HCT116 (cell line): ENCODE data around the gene IRX2. TPM values are rescaled to one million over a fixed set of nuclear protein-coding genes. Genes with fewer than 3 reads are reported as not detected.

Experiments used
- ATAC-seq: fragments of 200-7000 bp; cut with Tn5 transposase; 2 replicates; pipeline ENCODE4 v1.9.1; 2020; ENCODE audit warnings: mild to moderate bottlenecking, moderate library complexity
- BruUV-seq: library from RNA; stranded (reverse); fragments of 400-500 nt; replicated peaks from 2 replicates; lab custom pipeline; 2021; lab: Mats Ljungman, UMichigan
- CTCF ChIA-PET: fragments of 300-600 bp; sonication (Branson Sonifier 250); formaldehyde crosslinking; loops from one replicate; lab custom pipeline; 2021; ENCODE audit warnings: antibody characterized with exemption; lab: Charles Lee
- POLR2A ChIA-PET: fragments of 300-600, 350-600 bp; sonication (Branson Sonifier 250); formaldehyde crosslinking; loops from one replicate; lab custom pipeline; 2021; ENCODE audit warnings: antibody characterized with exemption; lab: Charles Lee
- RAD21 ChIA-PET, 2 experiments: fragments of 300-600 bp; sonication (Branson Sonifier 250); formaldehyde crosslinking; loops; one replicate each; lab custom pipeline; 2023; ENCODE audit warnings: low total read pairs in 2 of 2; ENCODE audit not compliant: uncharacterized antibody in 2 of 2, unreplicated experiment in 2 of 2, low non-redundant PET in 1 of 2; lab: Charles Lee
- DNase-seq: peaks from one replicate; pipeline ENCODE4 v3.0.0-alpha.2; 2010; ENCODE audit warnings: low read depth, low spot score
- H2AFZ ChIP-seq: fragments of 200-600 bp; shearing (Covaris generic), sonication (generic); 2 replicates; pipeline ENCODE4 v1.6.1; 2017; ENCODE audit warnings: low read depth, mixed run types, mixed read lengths, antibody characterized with exemption, low read length; ENCODE audit not compliant: poor library complexity, severe bottlenecking
- H3K27ac ChIP-seq: 2 replicates; pipeline ENCODE4 v1.5.1; 2012; ENCODE audit warnings: low read depth, low read length
- H3K27me3 ChIP-seq: fragments of 200-600 bp; sonication (generic); 2 replicates; pipeline ENCODE4 v1.6.1; 2016; ENCODE audit warnings: mixed run types, low read length, mixed read lengths; ENCODE audit not compliant: insufficient read depth
- H3K36me3 ChIP-seq, 2 experiments: fragments of 200-500 bp in 1 of 2; fragments of 200-600 bp in 1 of 2; sonication (Bioruptor generic) in 1 of 2; sonication (generic) in 1 of 2; 2 replicates each; pipeline versions ENCODE4 v1.5.1 to v1.6.1; 2014 to 2016; ENCODE audit warnings: low read length in 2 of 2, inconsistent platforms in 1 of 2, mixed read lengths in 1 of 2, mixed run types in 1 of 2; ENCODE audit not compliant: insufficient read depth in 2 of 2, control insufficient read depth in 1 of 2
- H3K4me1 ChIP-seq, 2 experiments: fragments of 200-600 bp in 1 of 2; sonication (generic) in 1 of 2; 2 replicates each; pipeline versions ENCODE4 v1.5.1 to v1.6.1; 2012 to 2017; ENCODE audit warnings: low read length in 2 of 2, inconsistent platforms in 1 of 2, mild to moderate bottlenecking in 1 of 2, mixed read lengths in 1 of 2, mixed run types in 1 of 2, moderate library complexity in 1 of 2; ENCODE audit not compliant: insufficient read depth in 2 of 2, control insufficient read depth in 1 of 2
- H3K4me2 ChIP-seq: fragments of 200-600 bp; sonication (generic); 2 replicates; pipeline ENCODE4 v1.6.1; 2017; ENCODE audit warnings: mixed run types, low read length, mixed read lengths
- H3K4me3 ChIP-seq, 2 experiments: fragments of 200-600 bp in 1 of 2; sonication (generic) in 1 of 2; replicated peaks in 1 of 2; 2 replicates each; pipeline ENCODE4 v1.5.1; 2011 to 2016; ENCODE audit warnings: low read length in 2 of 2, control low read depth in 1 of 2, low read depth in 1 of 2, mild to moderate bottlenecking in 1 of 2, mixed read lengths in 1 of 2, mixed run types in 1 of 2
- H3K79me2 ChIP-seq: fragments of 200-600 bp; sonication (generic); 2 replicates; pipeline ENCODE4 v1.6.1; 2017; ENCODE audit warnings: mild to moderate bottlenecking, mixed run types, low read length, moderate library complexity, mixed read lengths; ENCODE audit not compliant: insufficient read depth
- H3K9ac ChIP-seq: fragments of 200-600 bp; sonication (generic); 2 replicates; pipeline ENCODE4 v1.6.1; 2016; ENCODE audit warnings: low read length, mixed read lengths
- H3K9me2 ChIP-seq: fragments of 200-600 bp; sonication (generic), shearing (Covaris generic); 2 replicates; pipeline ENCODE4 v1.6.1; 2017; ENCODE audit warnings: mixed run types, mild to moderate bottlenecking, moderate library complexity; ENCODE audit not compliant: insufficient read depth
- H3K9me3 ChIP-seq, 2 experiments: fragments of 200-500 bp in 1 of 2; fragments of 200-600 bp in 1 of 2; sonication (Bioruptor generic) in 1 of 2; sonication (generic) in 1 of 2; 2 replicates each; pipeline ENCODE4 v1.6.1; 2014 to 2017; ENCODE audit warnings: low read length in 2 of 2, mixed read lengths in 2 of 2, inconsistent platforms in 1 of 2, low read depth in 1 of 2, mild to moderate bottlenecking in 1 of 2, mixed run types in 1 of 2, moderate library complexity in 1 of 2; ENCODE audit not compliant: control insufficient read depth in 1 of 2, insufficient read depth in 1 of 2
- H4K20me1 ChIP-seq: fragments of 200-600 bp; sonication (generic), shearing (Covaris generic); 2 replicates; pipeline ENCODE4 v1.6.1; 2017; ENCODE audit warnings: mixed run types, mild to moderate bottlenecking, moderate library complexity; ENCODE audit not compliant: insufficient read depth
- CBX3 ChIP-seq: IDR thresholded peaks from 2 replicates; pipeline ENCODE4 v1.6.1; 2012; ENCODE audit warnings: low read depth
- EGR1 ChIP-seq: IDR thresholded peaks from 2 replicates; pipeline ENCODE4 v1.6.1; 2012; ENCODE audit warnings: low read depth
- ELF1 ChIP-seq: IDR thresholded peaks from 2 replicates; pipeline ENCODE4 v1.6.1; 2012; ENCODE audit warnings: low read depth, borderline replicate concordance
- EZH2 ChIP-seq: fragments of 200-600 bp; sonication (generic); IDR thresholded peaks from 2 replicates; pipeline ENCODE4 v1.6.1; 2017; ENCODE audit warnings: antibody characterized with exemption, mixed run types
- FOSL1 ChIP-seq: IDR thresholded peaks from 2 replicates; pipeline ENCODE4 v1.6.1; 2012; ENCODE audit warnings: low read depth
- JUND ChIP-seq: IDR thresholded peaks from 2 replicates; pipeline ENCODE4 v1.6.1; 2012
- POLR2A ChIP-seq: IDR thresholded peaks from 2 replicates; pipeline ENCODE4 v1.7.0; 2011; ENCODE audit warnings: borderline replicate concordance; ENCODE audit not compliant: insufficient read depth, insufficient read length; ENCODE audit errors: extremely low read depth
- POLR2AphosphoS5 ChIP-seq: IDR thresholded peaks from 2 replicates; pipeline ENCODE4 v1.6.1; 2011; ENCODE audit warnings: mild to moderate bottlenecking, low read depth, low read length, moderate library complexity
- RAD21 ChIP-seq: IDR thresholded peaks from 2 replicates; pipeline ENCODE4 v1.6.1; 2012; ENCODE audit warnings: low read depth, mild to moderate bottlenecking
- SRF ChIP-seq: IDR thresholded peaks from 2 replicates; pipeline ENCODE4 v1.6.1; 2012; ENCODE audit warnings: low read depth
- TCF7L2 ChIP-seq: IDR thresholded peaks from 2 replicates; pipeline ENCODE4 v1.7.0; 2011; ENCODE audit warnings: borderline replicate concordance, inconsistent platforms; ENCODE audit not compliant: insufficient read depth, insufficient read length; ENCODE audit errors: extremely low read depth
- YY1 ChIP-seq: IDR thresholded peaks from 2 replicates; pipeline ENCODE4 v1.6.1; 2011; ENCODE audit warnings: low read length, low read depth, moderate library complexity, mild to moderate bottlenecking; ENCODE audit not compliant: insufficient replicate concordance; ENCODE audit errors: extremely low read depth
- ZFX ChIP-seq: fragments of 450-650 bp; IDR thresholded peaks from 2 replicates; pipeline ENCODE4 v1.6.1; 2017
- ZNF274 ChIP-seq: fragments of 200-500 bp; sonication (Bioruptor generic); IDR thresholded peaks from 2 replicates; pipeline ENCODE4 v1.6.1; 2014; ENCODE audit warnings: mild to moderate bottlenecking, low read depth, low read length, inconsistent platforms
- intact Hi-C: fragments of 100-400 bp; cut with micrococcal nuclease; formaldehyde crosslinking; loops from 2 replicates; pipeline ENCODE4 v1.10.0; 2022
- total RNA-seq: library from RNA; stranded (reverse); gene quantifications from one replicate; pipeline ENCODE4 v1.2.1, GENCODE V29; 2021; ENCODE audit not compliant: unreplicated experiment
- TF ChIP-seq, protein P1 (sequence below), 3 experiments: fragments of 200-600 bp in 1 of 3; sonication (generic) in 1 of 3; IDR thresholded peaks in 2 of 3; conservative IDR thresholded peaks in 1 of 3; 2 replicates each; pipeline ENCODE4 v1.5.1; 2012 to 2017; ENCODE audit warnings: low read depth in 2 of 3, low read length in 2 of 3, antibody characterized with exemption in 1 of 3, borderline replicate concordance in 1 of 3, control low read depth in 1 of 3, mild to moderate bottlenecking in 1 of 3, mixed read lengths in 1 of 3, mixed run types in 1 of 3, moderate library complexity in 1 of 3; ENCODE audit not compliant: insufficient read depth in 1 of 3
- TF ChIP-seq, protein P2 (sequence below): IDR thresholded peaks from 2 replicates; pipeline ENCODE4 v1.6.1; 2012
- TF ChIP-seq, protein P3 (sequence below): IDR thresholded peaks from 2 replicates; pipeline ENCODE4 v1.6.1; 2012; ENCODE audit warnings: low read depth

Gene IRX2
- total RNA-seq, 1 experiment from 2014 or later = not detected

DNA sequence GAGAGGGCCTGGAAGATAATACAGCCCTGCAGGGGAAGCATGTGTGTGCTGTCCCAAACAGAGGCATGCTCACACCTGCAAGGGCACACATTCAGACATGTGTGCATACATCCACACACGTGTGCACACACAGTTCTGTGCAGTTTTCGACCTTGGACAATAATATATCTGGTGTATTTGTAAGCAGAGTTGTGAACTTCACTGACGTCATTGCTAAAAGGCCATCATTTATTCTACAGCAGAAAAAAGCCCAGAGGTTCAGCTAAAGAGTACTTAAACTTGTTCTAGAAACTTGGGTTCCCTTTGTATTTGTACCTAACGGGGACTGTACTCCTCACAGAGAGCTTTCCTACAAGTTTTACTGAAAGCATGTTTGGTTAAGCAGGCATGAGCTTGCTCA, 19.5 kb downstream of the IRX2 start (continued):
- TF ChIP-seq, protein P1, sequence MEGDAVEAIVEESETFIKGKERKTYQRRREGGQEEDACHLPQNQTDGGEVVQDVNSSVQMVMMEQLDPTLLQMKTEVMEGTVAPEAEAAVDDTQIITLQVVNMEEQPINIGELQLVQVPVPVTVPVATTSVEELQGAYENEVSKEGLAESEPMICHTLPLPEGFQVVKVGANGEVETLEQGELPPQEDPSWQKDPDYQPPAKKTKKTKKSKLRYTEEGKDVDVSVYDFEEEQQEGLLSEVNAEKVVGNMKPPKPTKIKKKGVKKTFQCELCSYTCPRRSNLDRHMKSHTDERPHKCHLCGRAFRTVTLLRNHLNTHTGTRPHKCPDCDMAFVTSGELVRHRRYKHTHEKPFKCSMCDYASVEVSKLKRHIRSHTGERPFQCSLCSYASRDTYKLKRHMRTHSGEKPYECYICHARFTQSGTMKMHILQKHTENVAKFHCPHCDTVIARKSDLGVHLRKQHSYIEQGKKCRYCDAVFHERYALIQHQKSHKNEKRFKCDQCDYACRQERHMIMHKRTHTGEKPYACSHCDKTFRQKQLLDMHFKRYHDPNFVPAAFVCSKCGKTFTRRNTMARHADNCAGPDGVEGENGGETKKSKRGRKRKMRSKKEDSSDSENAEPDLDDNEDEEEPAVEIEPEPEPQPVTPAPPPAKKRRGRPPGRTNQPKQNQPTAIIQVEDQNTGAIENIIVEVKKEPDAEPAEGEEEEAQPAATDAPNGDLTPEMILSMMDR (IDR thresholded peaks at IDR 0.05 in 2 of 3, conservative IDR thresholded peaks at IDR 0.05 in 1 of 3; ENCODE audit: borderline replicate concordance in 1 of 3, insufficient read depth in 1 of 3, low read depth in 2 of 3, low read length in 2 of 3) = no peak
- TF ChIP-seq SRF = no peak

DNA sequence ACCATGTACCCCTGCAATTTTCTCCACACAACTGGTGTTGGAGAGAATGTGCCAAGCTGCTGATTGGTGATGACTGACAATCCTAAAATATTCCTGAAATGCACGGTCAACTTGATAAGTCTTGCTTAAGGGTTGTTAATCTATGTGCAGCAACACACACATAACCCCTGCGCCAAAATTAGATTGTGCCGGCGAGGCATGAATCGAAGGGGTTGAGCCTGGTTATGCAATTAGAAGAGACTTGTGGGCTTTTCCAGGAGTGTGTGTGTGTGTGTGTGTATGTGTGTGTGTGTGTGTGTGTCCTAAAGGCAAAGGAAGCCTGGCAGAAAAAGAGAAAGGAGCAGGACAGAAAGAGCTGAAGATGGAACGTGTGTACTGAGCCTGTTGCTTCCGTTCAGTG, 22.3 kb downstream of the IRX2 start:
- Histone ChIP-seq H4K20me1 (no peaks in the 10 kb centered on the region), H2AFZ (no peak overlapping the region), H3K4me2 (no peak overlapping the region), H3K9me2 (no peaks in the 10 kb centered on the region), H3K27me3 (no peaks in the 10 kb centered on the region), H3K4me1 (no peaks in the 10 kb centered on the region), H3K27ac (no peak overlapping the region), H3K9ac (no peak overlapping the region), H3K36me3 (no peaks in the 10 kb centered on the region), H3K9me3 (peaks cover 0 to 32% of the 10 kb centered on the region in 2 experiments; a peak in 2 of 4 replicates), H3K4me3 (no peak overlapping the region), H3K79me2 (no peaks in the 10 kb centered on the region)
- BruUV-seq = no TSS peak
- TF ChIP-seq ZFX (no peak), CBX3 (no peak), SRF (no peak), POLR2A (no peak), FOSL1 (no peak), TCF7L2 (no peak), POLR2AphosphoS5 (no peak), YY1 (no peak), JUND (no peak), RAD21 (no peak), ELF1 (no peak), EGR1 (no peak), EZH2 (no peak), ZNF274 (no peak)
- TF ChIP-seq, protein P2, sequence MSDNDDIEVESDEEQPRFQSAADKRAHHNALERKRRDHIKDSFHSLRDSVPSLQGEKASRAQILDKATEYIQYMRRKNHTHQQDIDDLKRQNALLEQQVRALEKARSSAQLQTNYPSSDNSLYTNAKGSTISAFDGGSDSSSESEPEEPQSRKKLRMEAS = no peak
- TF ChIP-seq, protein P3, sequence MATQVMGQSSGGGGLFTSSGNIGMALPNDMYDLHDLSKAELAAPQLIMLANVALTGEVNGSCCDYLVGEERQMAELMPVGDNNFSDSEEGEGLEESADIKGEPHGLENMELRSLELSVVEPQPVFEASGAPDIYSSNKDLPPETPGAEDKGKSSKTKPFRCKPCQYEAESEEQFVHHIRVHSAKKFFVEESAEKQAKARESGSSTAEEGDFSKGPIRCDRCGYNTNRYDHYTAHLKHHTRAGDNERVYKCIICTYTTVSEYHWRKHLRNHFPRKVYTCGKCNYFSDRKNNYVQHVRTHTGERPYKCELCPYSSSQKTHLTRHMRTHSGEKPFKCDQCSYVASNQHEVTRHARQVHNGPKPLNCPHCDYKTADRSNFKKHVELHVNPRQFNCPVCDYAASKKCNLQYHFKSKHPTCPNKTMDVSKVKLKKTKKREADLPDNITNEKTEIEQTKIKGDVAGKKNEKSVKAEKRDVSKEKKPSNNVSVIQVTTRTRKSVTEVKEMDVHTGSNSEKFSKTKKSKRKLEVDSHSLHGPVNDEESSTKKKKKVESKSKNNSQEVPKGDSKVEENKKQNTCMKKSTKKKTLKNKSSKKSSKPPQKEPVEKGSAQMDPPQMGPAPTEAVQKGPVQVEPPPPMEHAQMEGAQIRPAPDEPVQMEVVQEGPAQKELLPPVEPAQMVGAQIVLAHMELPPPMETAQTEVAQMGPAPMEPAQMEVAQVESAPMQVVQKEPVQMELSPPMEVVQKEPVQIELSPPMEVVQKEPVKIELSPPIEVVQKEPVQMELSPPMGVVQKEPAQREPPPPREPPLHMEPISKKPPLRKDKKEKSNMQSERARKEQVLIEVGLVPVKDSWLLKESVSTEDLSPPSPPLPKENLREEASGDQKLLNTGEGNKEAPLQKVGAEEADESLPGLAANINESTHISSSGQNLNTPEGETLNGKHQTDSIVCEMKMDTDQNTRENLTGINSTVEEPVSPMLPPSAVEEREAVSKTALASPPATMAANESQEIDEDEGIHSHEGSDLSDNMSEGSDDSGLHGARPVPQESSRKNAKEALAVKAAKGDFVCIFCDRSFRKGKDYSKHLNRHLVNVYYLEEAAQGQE = no peak
- TF ChIP-seq, protein P1 (IDR thresholded peaks at IDR 0.05 in 2 of 3, conservative IDR thresholded peaks at IDR 0.05 in 1 of 3; ENCODE audit: borderline replicate concordance in 1 of 3, insufficient read depth in 1 of 3, low read depth in 2 of 3, low read length in 2 of 3) = no peak
- ATAC-seq = no peak
- POLR2A ChIA-PET = no interaction called here
- no peak for DNase-seq
- RAD21 ChIA-PET = no interaction called here
- intact Hi-C loops = no loop called here
- CTCF ChIA-PET = no interaction called here
